ENCODE results near the gene BABAM2. TPM values are rescaled to one million over a fixed set of nuclear protein-coding genes. Genes with fewer than 3 reads are reported as not detected.
A peak's percentile ranks its signal among the peaks of the same experiment; 100 is the strongest.

The BABAM2 gene
- total and polyA plus RNA-seq, 8 donors, result 27.1 to 49.2 (median 28.4) TPM

DNA sequence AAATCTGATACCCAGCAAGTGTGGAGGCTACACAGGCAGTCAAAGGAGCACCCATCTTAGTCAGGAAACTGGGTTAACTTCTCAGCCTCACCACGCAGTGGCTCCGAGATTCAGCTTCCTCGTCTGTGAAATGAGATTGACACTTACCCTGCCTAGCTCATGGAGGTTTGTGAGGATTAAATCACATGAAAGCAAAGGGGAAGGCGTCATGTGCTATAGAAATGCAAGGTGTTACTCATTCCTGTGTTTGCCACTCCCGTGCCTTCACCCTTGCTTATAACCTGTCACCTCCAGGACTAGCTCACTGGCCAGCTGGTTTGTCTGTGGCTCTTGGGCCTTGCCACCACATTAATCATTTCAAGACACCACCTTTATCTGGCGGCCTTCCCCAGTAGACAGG is 383.2 kb downstream of the BABAM2 start:
- Histone ChIP-seq H3K4me3 (no peak overlapping the region), H3K27me3 (no peaks in the 10 kb centered on the region), H3K9me3 (no peaks in the 10 kb centered on the region), H3K4me1 (peaks cover 8 to 33% of the 10 kb centered on the region in 2 donors), H3K36me3 (peaks cover 0 to 6% of the 10 kb centered on the region in 2 donors), H3K27ac (no peak overlapping the region)
- intact Hi-C loops (cut with DNase I), result no loop called here
- TF ChIP-seq, protein P1, sequence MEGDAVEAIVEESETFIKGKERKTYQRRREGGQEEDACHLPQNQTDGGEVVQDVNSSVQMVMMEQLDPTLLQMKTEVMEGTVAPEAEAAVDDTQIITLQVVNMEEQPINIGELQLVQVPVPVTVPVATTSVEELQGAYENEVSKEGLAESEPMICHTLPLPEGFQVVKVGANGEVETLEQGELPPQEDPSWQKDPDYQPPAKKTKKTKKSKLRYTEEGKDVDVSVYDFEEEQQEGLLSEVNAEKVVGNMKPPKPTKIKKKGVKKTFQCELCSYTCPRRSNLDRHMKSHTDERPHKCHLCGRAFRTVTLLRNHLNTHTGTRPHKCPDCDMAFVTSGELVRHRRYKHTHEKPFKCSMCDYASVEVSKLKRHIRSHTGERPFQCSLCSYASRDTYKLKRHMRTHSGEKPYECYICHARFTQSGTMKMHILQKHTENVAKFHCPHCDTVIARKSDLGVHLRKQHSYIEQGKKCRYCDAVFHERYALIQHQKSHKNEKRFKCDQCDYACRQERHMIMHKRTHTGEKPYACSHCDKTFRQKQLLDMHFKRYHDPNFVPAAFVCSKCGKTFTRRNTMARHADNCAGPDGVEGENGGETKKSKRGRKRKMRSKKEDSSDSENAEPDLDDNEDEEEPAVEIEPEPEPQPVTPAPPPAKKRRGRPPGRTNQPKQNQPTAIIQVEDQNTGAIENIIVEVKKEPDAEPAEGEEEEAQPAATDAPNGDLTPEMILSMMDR (IDR thresholded peaks at IDR 0.05), result no peak
- no peak for ATAC-seq
- DNase-seq, result no peak

DNA sequence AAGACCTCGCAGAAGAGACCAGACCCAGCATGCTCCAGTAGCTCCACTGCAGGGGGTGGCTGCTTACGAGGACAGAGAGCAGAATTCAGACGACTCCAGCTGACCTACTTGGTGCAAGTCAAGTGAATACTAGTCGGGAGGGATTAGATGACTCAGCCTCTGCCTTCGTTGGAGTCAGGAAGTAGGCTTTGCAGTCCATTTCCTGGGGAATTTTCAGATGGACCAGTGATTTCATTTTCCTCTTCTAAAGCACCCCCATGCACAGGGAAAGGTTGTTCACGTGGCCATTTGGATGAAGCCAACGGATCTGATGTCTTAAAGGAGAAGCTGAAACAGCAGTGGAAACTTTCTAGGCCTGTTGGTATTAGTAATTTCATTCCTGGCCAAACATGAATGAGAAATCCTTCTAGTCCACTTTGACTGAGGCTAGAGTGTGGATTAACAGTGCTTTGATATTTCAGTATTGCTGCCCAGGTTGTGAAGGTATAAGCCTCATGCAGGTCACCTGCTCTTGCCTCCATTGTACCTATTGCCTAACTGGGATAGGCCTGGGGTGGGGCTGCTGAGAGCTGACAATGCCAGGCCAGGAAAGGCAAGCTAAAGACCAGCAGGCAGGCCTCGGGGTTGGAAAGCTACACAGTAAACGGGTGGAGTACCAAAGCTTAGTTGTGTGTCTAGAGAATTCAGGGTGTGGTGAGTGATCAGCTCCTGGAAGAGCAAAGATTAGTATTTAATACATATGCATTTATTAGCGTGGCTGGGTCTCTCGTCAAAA is 384.6 kb downstream of the BABAM2 start:
- H3K4me1 ChIP-seq, result peaks cover 8 to 33% of the 10 kb centered on the region in 2 donors
- peak; percentile 53 for ATAC-seq
- DNase-seq, result peak in 1 of 4 donors; percentile 38
- intact Hi-C loops (cut with DNase I), result no loop called here
- peaks cover 0 to 6% of the 10 kb centered on the region in 2 donors for H3K36me3 ChIP-seq
- H3K27ac ChIP-seq, result peak overlapping the region; percentile 42 to 55
- H3K9me3 ChIP-seq, result no peaks in the 10 kb centered on the region
- H3K27me3 ChIP-seq, result no peaks in the 10 kb centered on the region
- TF ChIP-seq, protein P1 (IDR thresholded peaks at IDR 0.05), result no peak
- no peak overlapping the region for H3K4me3 ChIP-seq

DNA sequence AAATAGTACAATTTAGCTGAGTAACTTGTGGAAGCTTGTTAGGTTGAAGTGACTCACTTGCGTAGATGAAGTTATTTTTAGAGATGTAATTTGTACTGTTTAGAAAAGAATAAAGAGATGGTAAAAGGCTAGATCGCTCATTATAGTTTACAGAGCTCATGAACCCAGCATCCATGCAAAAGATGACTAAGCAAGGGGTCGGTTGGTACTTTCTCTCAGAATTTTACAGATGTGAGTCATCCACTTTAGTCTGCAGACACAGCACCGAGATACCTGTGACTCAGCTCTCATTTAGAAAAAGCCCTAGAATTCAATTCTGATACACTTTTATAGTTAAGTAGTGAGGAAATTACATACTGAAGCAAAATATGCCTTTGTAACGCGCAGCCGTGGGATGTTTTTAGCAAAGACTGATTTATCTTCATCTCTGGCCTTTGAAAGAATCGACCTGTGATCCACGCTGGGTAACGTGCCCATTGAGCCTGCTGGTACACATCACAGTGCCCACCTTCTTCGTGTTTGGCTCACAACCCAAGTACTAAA is 385.6 kb downstream of the BABAM2 start:
- Histone ChIP-seq H3K9me3 (no peaks in the 10 kb centered on the region), H3K4me1 (peaks cover 6 to 32% of the 10 kb centered on the region in 2 donors), H3K36me3 (peaks cover 0 to 6% of the 10 kb centered on the region in 2 donors), H3K4me3 (no peak overlapping the region), H3K27me3 (no peaks in the 10 kb centered on the region), H3K27ac (peak overlapping the region in 1 of 2 donors; percentile 42)
- intact Hi-C loops (cut with DNase I), result no loop called here
- DNase-seq (no peak), ATAC-seq (peak; percentile 89)
- TF ChIP-seq, protein P1 (IDR thresholded peaks at IDR 0.05), result no peak

DNA sequence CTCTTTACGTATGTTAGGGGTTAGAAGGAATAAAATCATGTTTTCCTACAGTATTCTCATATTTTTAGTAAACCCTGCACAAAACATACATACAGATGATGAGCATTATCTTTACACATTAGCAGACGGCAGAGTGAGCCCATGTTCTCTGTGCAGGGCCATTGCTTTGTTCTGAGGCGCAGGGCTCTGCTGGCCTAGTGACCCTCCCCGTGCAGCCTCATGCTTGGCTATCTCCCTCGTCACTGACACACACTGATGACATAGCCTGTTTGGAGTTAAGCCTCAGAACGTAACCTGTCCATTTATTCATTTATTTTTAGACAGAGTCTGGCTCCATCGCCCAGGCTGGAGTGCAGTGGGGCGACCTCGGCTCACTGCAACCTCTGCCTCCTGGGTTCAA is 386.3 kb downstream of the BABAM2 start:
- no peak overlapping the region for H3K4me3 ChIP-seq
- DNase-seq (no peak), ATAC-seq (no peak)
- TF ChIP-seq, protein P1 (IDR thresholded peaks at IDR 0.05), result no peak
- no peak overlapping the region for H3K27ac ChIP-seq
- H3K9me3 ChIP-seq, result no peaks in the 10 kb centered on the region
- intact Hi-C loops (cut with DNase I), result no loop called here
- no peaks in the 10 kb centered on the region for H3K27me3 ChIP-seq
- peaks cover 0 to 6% of the 10 kb centered on the region in 2 donors for H3K36me3 ChIP-seq
- peaks cover 6 to 26% of the 10 kb centered on the region in 2 donors for H3K4me1 ChIP-seq

DNA sequence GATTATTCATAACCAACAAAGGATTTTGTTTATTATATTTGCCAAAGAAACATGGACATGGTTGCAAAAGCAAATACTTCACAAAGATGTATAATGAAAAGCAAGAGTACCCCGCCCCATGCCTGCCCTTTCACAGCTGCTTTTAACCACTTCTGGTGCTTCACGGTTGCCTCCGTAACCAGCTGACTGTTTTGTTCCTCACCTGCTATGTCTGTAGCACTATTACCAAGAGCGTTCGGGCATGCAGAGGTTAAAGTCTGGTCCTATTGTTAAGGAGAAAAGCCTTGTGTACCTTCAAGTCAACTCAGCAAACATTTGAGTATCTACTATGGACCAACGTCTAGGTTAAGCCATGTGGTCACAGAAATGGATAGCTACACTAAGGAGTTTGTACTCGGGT is 386.9 kb downstream of the BABAM2 start:
- no peak overlapping the region for H3K4me3 ChIP-seq
- intact Hi-C loops (cut with DNase I), result no loop called here
- peaks cover 0 to 6% of the 10 kb centered on the region in 2 donors for H3K36me3 ChIP-seq
- ATAC-seq (no peak), DNase-seq (no peak)
- no peak overlapping the region for H3K27ac ChIP-seq
- H3K9me3 ChIP-seq, result no peaks in the 10 kb centered on the region
- peaks cover 6 to 26% of the 10 kb centered on the region in 2 donors for H3K4me1 ChIP-seq
- TF ChIP-seq, protein P1 (IDR thresholded peaks at IDR 0.05), result no peak
- H3K27me3 ChIP-seq, result no peaks in the 10 kb centered on the region

Measured in left lung (tissue), 10 donors.